PC-9 (cell line): ENCODE data around the gene PNCK. TPM values are rescaled to one million over a fixed set of nuclear protein-coding genes. Genes with fewer than 3 reads are reported as not detected.

Source experiments
- BruUV-seq: library from RNA; stranded (reverse); fragments of 400-500 nt; replicated peaks from 2 replicates; lab custom pipeline; 2021; lab: Mats Ljungman, UMichigan
- CTCF ChIA-PET: fragments of 300-600 bp; sonication (Branson Sonifier 250); formaldehyde crosslinking; loops from one replicate; lab custom pipeline; 2022; ENCODE audit warnings: antibody characterized with exemption; lab: Charles Lee
- POLR2A ChIA-PET: fragments of 300-600 bp; sonication (Branson Sonifier 250); formaldehyde crosslinking; loops from one replicate; lab custom pipeline; 2022; ENCODE audit warnings: antibody characterized with exemption; ENCODE audit not compliant: unreplicated experiment; lab: Charles Lee
- DNase-seq, 2 experiments: peaks; one replicate each; pipeline versions ENCODE4 v3.0.0 to v3.0.0-alpha.2; 2015 to 2022; ENCODE audit warnings: mixed read lengths in 1 of 2
- H2AFZ ChIP-seq: fragments of 200-600 bp; sonication (generic); 2 replicates; pipeline ENCODE4 v1.8.1; 2017; ENCODE audit warnings: antibody characterized with exemption
- H3F3A ChIP-seq: fragments of 200-600 bp; sonication (generic); 2 replicates; pipeline ENCODE4 v1.8.1; 2017; ENCODE audit warnings: antibody characterized with exemption, mild to moderate bottlenecking, low read depth; ENCODE audit not compliant: insufficient read depth
- H3K27ac ChIP-seq: fragments of 200-600 bp; sonication (generic); 2 replicates; pipeline ENCODE4 v1.6.1; 2016; ENCODE audit warnings: mixed run types
- H3K27me3 ChIP-seq: fragments of 200-600 bp; sonication (generic); 2 replicates; pipeline ENCODE4 v1.6.1; 2016; ENCODE audit warnings: low read depth, mixed run types; ENCODE audit not compliant: insufficient read depth
- H3K36me3 ChIP-seq: fragments of 200-600 bp; sonication (generic); 2 replicates; pipeline ENCODE4 v1.6.1; 2016; ENCODE audit warnings: low read depth, mixed run types
- H3K4me1 ChIP-seq: fragments of 200-600 bp; sonication (generic); replicated peaks from 2 replicates; pipeline ENCODE4 v1.6.1; 2016; ENCODE audit warnings: mixed run types; ENCODE audit not compliant: insufficient read depth
- H3K4me2 ChIP-seq: fragments of 200-600 bp; sonication (generic); 2 replicates; pipeline ENCODE4 v1.6.1; 2017; ENCODE audit warnings: mixed run types
- H3K4me3 ChIP-seq: fragments of 200-600 bp; sonication (generic); 2 replicates; pipeline ENCODE4 v1.6.1; 2016; ENCODE audit warnings: mixed run types
- H3K79me2 ChIP-seq: fragments of 200-600 bp; sonication (generic); 2 replicates; pipeline ENCODE4 v1.6.1; 2017; ENCODE audit warnings: low read depth, mixed run types
- H3K9me2 ChIP-seq: fragments of 200-600 bp; sonication (generic); 2 replicates; pipeline ENCODE4 v1.8.1; 2017; ENCODE audit warnings: mild to moderate bottlenecking; ENCODE audit not compliant: insufficient read depth
- H3K9me3 ChIP-seq: fragments of 200-600 bp; sonication (generic); 2 replicates; pipeline ENCODE4 v1.8.1; 2016; ENCODE audit warnings: low read depth; ENCODE audit not compliant: insufficient read depth
- H4K20me1 ChIP-seq: fragments of 200-600 bp; sonication (generic); 2 replicates; pipeline ENCODE4 v1.8.1; 2017; ENCODE audit not compliant: insufficient read depth
- CTCF ChIP-seq: fragments of 200-600 bp; sonication (generic); conservative IDR thresholded peaks from 2 replicates; pipeline ENCODE4 v1.6.1; 2017; ENCODE audit warnings: mixed run types, antibody characterized with exemption, mild to moderate bottlenecking, moderate library complexity
- EZH2 ChIP-seq: fragments of 200-600 bp; sonication (generic); IDR thresholded peaks from 2 replicates; pipeline ENCODE4 v1.8.0; 2017; ENCODE audit warnings: antibody characterized with exemption, low read depth
- intact Hi-C: fragments of 100-400 bp; cut with micrococcal nuclease; formaldehyde crosslinking; loops from one replicate; pipeline ENCODE4 v1.10.0; 2022; ENCODE audit not compliant: unreplicated experiment
- total RNA-seq: library from RNA; stranded (reverse); gene quantifications from 2 replicates; pipeline ENCODE4 v1.2.3, GENCODE V29; 2021

PNCK gene
- total RNA-seq, 1 experiment from 2014 or later = 1.0 TPM

GRCh38 chrX:153644356-153645125, 29.1 kb downstream of the PNCK start:
- CTCF ChIA-PET = no interaction called here
- intact Hi-C loops = loop anchor here (5.0 kb wide), 1 partner anchor 32 kb away; no protein-coding TSS in a partner anchor

GRCh38 chrX:153643431-153644351, 29.9 kb downstream of the PNCK start:
- H3F3A ChIP-seq = no peaks in the 10 kb centered on the region
- CTCF ChIA-PET = no interaction called here
- no peak overlapping the region for H3K4me3 ChIP-seq
- H3K79me2 ChIP-seq = no peaks in the 10 kb centered on the region
- peak overlapping the region; percentile 28; the same call in 1 of the 2 replicates for H3K4me2 ChIP-seq
- POLR2A ChIA-PET = no interaction called here
- H2AFZ ChIP-seq = no peak overlapping the region
- H3K4me1 ChIP-seq = peaks cover 9% of the 10 kb centered on the region
- no peaks in the 10 kb centered on the region for H4K20me1 ChIP-seq
- intact Hi-C loops = no loop called here
- DNase-seq = no peak
- peaks cover 15% of the 10 kb centered on the region for H3K27me3 ChIP-seq
- no peaks in the 10 kb centered on the region for H3K9me3 ChIP-seq
- no peak for TF ChIP-seq EZH2
- H3K36me3 ChIP-seq = no peaks in the 10 kb centered on the region
- BruUV-seq = no TSS peak
- no peaks in the 10 kb centered on the region for H3K9me2 ChIP-seq
- H3K27ac ChIP-seq = no peak overlapping the region

More at GRCh38 chrX:153644356-153645125, 29.1 kb downstream of the PNCK start:
- POLR2A ChIA-PET = no interaction called here
- H3K4me2 ChIP-seq = no peak overlapping the region
- no peaks in the 10 kb centered on the region for H3K79me2 ChIP-seq
- no peaks in the 10 kb centered on the region for H3K9me2 ChIP-seq
- H3K27ac ChIP-seq = no peak overlapping the region
- H3F3A ChIP-seq = no peaks in the 10 kb centered on the region
- H3K9me3 ChIP-seq = no peaks in the 10 kb centered on the region
- H3K36me3 ChIP-seq = no peaks in the 10 kb centered on the region
- peaks cover 15% of the 10 kb centered on the region for H3K27me3 ChIP-seq
- no peaks in the 10 kb centered on the region for H4K20me1 ChIP-seq
- H3K4me1 ChIP-seq = peaks cover 9% of the 10 kb centered on the region
- no peak overlapping the region for H2AFZ ChIP-seq
- TF ChIP-seq CTCF (no peak), EZH2 (no peak)
- DNase-seq = no peak
- BruUV-seq = no TSS peak
- H3K4me3 ChIP-seq = no peak overlapping the region

GRCh38 chrX:153642655-153643430, 30.8 kb downstream of the PNCK start:
- intact Hi-C loops = no loop called here
- Histone ChIP-seq H3K79me2 (no peaks in the 10 kb centered on the region), H3K4me3 (no peak overlapping the region), H2AFZ (no peak overlapping the region), H3K36me3 (no peaks in the 10 kb centered on the region), H3K9me3 (no peaks in the 10 kb centered on the region), H4K20me1 (no peaks in the 10 kb centered on the region), H3K9me2 (no peaks in the 10 kb centered on the region), H3K4me1 (peaks cover 9% of the 10 kb centered on the region), H3F3A (no peaks in the 10 kb centered on the region), H3K27me3 (peaks cover 22% of the 10 kb centered on the region), H3K4me2 (no peak overlapping the region), H3K27ac (no peak overlapping the region)
- ChIA-PET CTCF (no interaction called here), POLR2A (no interaction called here)
- no TSS peak for BruUV-seq
- no peak for TF ChIP-seq EZH2
- TF ChIP-seq CTCF = no peak
- DNase-seq = no peak
